ENCODE measurements around the gene MIPEP. TPM values are rescaled to one million over a fixed set of nuclear protein-coding genes. Genes with fewer than 3 reads are reported as not detected.

The MIPEP gene
- total and polyA plus RNA-seq, 2 donors (not counting 1 experiment from before 2014, with no cell fraction given) = 90.0 to 92.5 TPM

DNA sequence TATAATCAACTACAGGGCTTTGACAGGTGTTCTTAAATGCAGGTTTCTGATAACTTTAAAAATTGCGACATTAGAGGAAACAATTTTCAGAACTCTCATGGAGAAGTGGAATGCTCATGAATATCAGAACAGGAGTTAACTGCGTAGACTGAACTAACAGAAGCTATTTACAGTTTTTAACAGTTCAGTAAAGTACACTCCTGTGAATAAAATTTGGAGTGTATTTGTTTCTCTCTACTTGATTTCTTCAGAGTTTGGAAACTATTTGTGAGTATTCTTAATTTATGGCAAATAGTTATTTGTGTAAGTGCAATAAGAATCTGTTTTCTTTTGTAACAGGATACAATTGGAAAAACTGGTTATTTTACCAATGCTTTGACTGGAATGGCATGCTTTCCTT lies 204.6 kb downstream of the MIPEP start:
- Histone ChIP-seq H3K4me2 (ENCODE audit: extremely low read depth, insufficient read depth, low read length) (no peak overlapping the region), H3K79me2 (ENCODE audit: control insufficient read depth, insufficient read depth, low read length) (no peaks in the 10 kb centered on the region), H2AFZ (ENCODE audit: low read length) (no peak overlapping the region), H3K9me3 (ENCODE audit: control insufficient read depth, insufficient read depth, low read depth, low read length) (no peaks in the 10 kb centered on the region), H3K27me3 (ENCODE audit: control insufficient read depth, insufficient read depth, low read length) (no peaks in the 10 kb centered on the region), H3K27ac (ENCODE audit: insufficient read depth, low read length) (no peak overlapping the region), H3K4me3 (replicated peaks in 1 of 4; ENCODE audit: control extremely low read depth in 1 of 4, insufficient read depth in 1 of 4, low read depth in 3 of 4, low read length in 4 of 4) (no peak overlapping the region), H3K36me3 (ENCODE audit: control insufficient read depth, insufficient read depth, low read length) (no peaks in the 10 kb centered on the region), H4K20me1 (ENCODE audit: control insufficient read depth, extremely low read depth, insufficient read depth, low read length) (no peaks in the 10 kb centered on the region), H3K9ac (ENCODE audit: insufficient read depth, low read length) (no peak overlapping the region), H3K4me1 (ENCODE audit: control insufficient read depth, extremely low read depth, insufficient read depth, low read length) (no peaks in the 10 kb centered on the region)
- TF ChIP-seq, protein P1, sequence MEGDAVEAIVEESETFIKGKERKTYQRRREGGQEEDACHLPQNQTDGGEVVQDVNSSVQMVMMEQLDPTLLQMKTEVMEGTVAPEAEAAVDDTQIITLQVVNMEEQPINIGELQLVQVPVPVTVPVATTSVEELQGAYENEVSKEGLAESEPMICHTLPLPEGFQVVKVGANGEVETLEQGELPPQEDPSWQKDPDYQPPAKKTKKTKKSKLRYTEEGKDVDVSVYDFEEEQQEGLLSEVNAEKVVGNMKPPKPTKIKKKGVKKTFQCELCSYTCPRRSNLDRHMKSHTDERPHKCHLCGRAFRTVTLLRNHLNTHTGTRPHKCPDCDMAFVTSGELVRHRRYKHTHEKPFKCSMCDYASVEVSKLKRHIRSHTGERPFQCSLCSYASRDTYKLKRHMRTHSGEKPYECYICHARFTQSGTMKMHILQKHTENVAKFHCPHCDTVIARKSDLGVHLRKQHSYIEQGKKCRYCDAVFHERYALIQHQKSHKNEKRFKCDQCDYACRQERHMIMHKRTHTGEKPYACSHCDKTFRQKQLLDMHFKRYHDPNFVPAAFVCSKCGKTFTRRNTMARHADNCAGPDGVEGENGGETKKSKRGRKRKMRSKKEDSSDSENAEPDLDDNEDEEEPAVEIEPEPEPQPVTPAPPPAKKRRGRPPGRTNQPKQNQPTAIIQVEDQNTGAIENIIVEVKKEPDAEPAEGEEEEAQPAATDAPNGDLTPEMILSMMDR (conservative IDR thresholded peaks at IDR 0.05 in 1 of 2, IDR thresholded peaks at IDR 0.05 in 1 of 2; ENCODE audit: low read depth in 1 of 2, low read length in 2 of 2) = no peak
- no peak for TF ChIP-seq EZH2 (IDR thresholded peaks at IDR 0.05; ENCODE audit: low read length, missing control alignments)
- DNase-seq (ENCODE audit: low read depth in 2 of 2) = no peak

DNA sequence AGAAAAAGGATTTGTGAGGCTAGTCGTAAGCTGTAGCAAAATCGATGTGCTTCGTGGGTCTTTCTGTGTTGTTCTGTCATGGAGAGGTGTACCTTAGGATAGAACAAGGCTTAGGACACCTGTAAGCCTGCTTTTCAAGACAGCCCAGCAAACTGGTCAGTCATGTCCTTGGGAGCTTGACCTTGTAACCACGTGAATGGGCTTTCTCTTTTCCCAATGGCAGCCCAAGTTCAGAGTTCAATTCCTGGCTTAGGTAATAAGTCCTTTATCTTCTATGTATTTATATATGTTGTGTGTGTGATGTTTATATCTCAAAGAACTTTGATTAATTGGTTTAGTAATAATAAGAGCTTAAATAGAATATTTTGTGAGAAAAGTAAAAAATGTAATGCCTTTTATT lies 206.1 kb downstream of the MIPEP start:
- H2AFZ ChIP-seq (ENCODE audit: low read length) = no peak overlapping the region
- no peaks in the 10 kb centered on the region for H3K36me3 ChIP-seq (ENCODE audit: control insufficient read depth, insufficient read depth, low read length)
- no peaks in the 10 kb centered on the region for H4K20me1 ChIP-seq (ENCODE audit: control insufficient read depth, extremely low read depth, insufficient read depth, low read length)
- H3K27me3 ChIP-seq (ENCODE audit: control insufficient read depth, insufficient read depth, low read length) = no peaks in the 10 kb centered on the region
- no peak overlapping the region for H3K4me3 ChIP-seq (replicated peaks in 1 of 4; ENCODE audit: control extremely low read depth in 1 of 4, insufficient read depth in 1 of 4, low read depth in 3 of 4, low read length in 4 of 4)
- no peaks in the 10 kb centered on the region for H3K9me3 ChIP-seq (ENCODE audit: control insufficient read depth, insufficient read depth, low read depth, low read length)
- TF ChIP-seq EZH2 (IDR thresholded peaks at IDR 0.05; ENCODE audit: low read length, missing control alignments) = no peak
- TF ChIP-seq, protein P1 (conservative IDR thresholded peaks at IDR 0.05 in 1 of 2, IDR thresholded peaks at IDR 0.05 in 1 of 2; ENCODE audit: low read depth in 1 of 2, low read length in 2 of 2) = no peak
- H3K27ac ChIP-seq (ENCODE audit: insufficient read depth, low read length) = no peak overlapping the region
- DNase-seq (ENCODE audit: low read depth in 2 of 2) = no peak
- no peaks in the 10 kb centered on the region for H3K4me1 ChIP-seq (ENCODE audit: control insufficient read depth, extremely low read depth, insufficient read depth, low read length)
- no peaks in the 10 kb centered on the region for H3K79me2 ChIP-seq (ENCODE audit: control insufficient read depth, insufficient read depth, low read length)
- no peak overlapping the region for H3K9ac ChIP-seq (ENCODE audit: insufficient read depth, low read length)
- H3K4me2 ChIP-seq (ENCODE audit: extremely low read depth, insufficient read depth, low read length) = no peak overlapping the region

DNA sequence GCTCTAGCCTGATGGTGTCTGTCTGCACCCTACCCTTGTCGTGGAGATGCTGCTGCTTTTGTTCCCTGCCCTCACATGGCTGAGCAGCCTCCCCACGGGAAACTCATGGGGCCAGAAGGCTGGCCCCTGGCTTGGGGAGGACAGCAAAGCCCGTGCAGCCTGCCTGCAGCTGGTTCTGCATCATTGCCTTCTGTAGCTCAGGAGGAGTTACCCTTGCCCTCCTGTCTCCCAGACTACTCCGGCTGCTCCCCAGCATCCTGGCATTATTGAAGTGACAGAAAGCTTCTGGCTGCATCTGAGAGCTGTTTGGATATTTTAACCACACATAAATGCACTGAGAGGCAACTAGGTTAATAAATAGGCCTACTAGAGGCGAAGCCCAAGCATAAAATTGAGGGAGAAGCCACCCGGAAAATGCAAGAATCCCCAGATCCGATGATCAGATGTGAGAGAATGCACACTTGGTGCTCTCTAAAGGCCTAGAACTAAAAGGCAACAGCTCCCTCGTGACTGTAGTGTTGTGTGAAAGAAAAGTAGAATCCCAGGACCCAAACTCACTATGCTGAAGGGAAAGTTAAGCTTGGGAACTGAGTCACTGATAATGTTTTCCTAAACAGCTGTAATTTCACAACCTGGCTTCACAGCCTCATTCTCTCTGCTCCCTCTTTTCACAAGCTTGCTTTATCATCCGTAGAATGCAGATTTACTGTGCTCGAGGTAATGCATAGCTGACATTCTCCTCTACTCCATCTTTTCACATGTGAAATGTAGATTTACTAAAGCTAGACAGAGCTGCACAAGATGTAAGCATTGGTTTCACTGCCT lies 208.1 kb downstream of the MIPEP start:
- peak; percentile 58 to 76 for DNase-seq (ENCODE audit: low read depth in 2 of 2)
- H3K4me2 ChIP-seq (ENCODE audit: extremely low read depth, insufficient read depth, low read length) = no peak overlapping the region
- H3K36me3 ChIP-seq (ENCODE audit: control insufficient read depth, insufficient read depth, low read length) = peaks cover 3% of the 10 kb centered on the region
- H3K4me1 ChIP-seq (ENCODE audit: control insufficient read depth, extremely low read depth, insufficient read depth, low read length) = peaks cover under 1% of the 10 kb centered on the region
- no peak overlapping the region for H3K4me3 ChIP-seq (replicated peaks in 1 of 4; ENCODE audit: control extremely low read depth in 1 of 4, insufficient read depth in 1 of 4, low read depth in 3 of 4, low read length in 4 of 4)
- H3K27me3 ChIP-seq (ENCODE audit: control insufficient read depth, insufficient read depth, low read length) = no peaks in the 10 kb centered on the region
- no peak overlapping the region for H3K9ac ChIP-seq (ENCODE audit: insufficient read depth, low read length)
- H4K20me1 ChIP-seq (ENCODE audit: control insufficient read depth, extremely low read depth, insufficient read depth, low read length) = no peaks in the 10 kb centered on the region
- H2AFZ ChIP-seq (ENCODE audit: low read length) = no peak overlapping the region
- H3K79me2 ChIP-seq (ENCODE audit: control insufficient read depth, insufficient read depth, low read length) = no peaks in the 10 kb centered on the region
- H3K9me3 ChIP-seq (ENCODE audit: control insufficient read depth, insufficient read depth, low read depth, low read length) = no peaks in the 10 kb centered on the region
- TF ChIP-seq, protein P1 (conservative IDR thresholded peaks at IDR 0.05 in 1 of 2, IDR thresholded peaks at IDR 0.05 in 1 of 2; ENCODE audit: low read depth in 1 of 2, low read length in 2 of 2) = no peak
- no peak for TF ChIP-seq EZH2 (IDR thresholded peaks at IDR 0.05; ENCODE audit: low read length, missing control alignments)
- no peak overlapping the region for H3K27ac ChIP-seq (ENCODE audit: insufficient read depth, low read length)

Other genes with a start within 250 kb of the MIPEP start
- gene C1QTNF9B, start 8.1 kb upstream of the MIPEP start, total RNA-seq = 0.51 and 0.83 TPM in 2 replicates
- 0.96 and 1.1 TPM in 2 replicates for gene C1QTNF9B, start 8.1 kb upstream of the MIPEP start, polyA plus RNA-seq